ENCODE measurements around the gene CHRNE. TPM values are rescaled to one million over a fixed set of nuclear protein-coding genes. Genes with fewer than 3 reads are reported as not detected.

The CHRNE gene
- total RNA-seq, 2 experiments from 2014 or later: 0.40 to 0.41 TPM

GRCh38 chr17:4945944-4946280 is 43.0 kb upstream of the CHRNE start:
- DNase-seq (no peak), ATAC-seq (no peak)
- peaks cover 52% of the 10 kb centered on the region for H3K4me1 Mint-ChIP-seq
- H3K36me3 Mint-ChIP-seq: peaks cover 62% of the 10 kb centered on the region
- CTCF ChIA-PET: interaction anchor here (0.7 to 4.4 kb wide), 4 partner anchors 21 to 802 kb away, joined by 3 to 34 read pairs (median 7); partner anchors contain the start of gene SPAG7
- no peaks in the 10 kb centered on the region for H3K9me3 Mint-ChIP-seq (ENCODE audit: low read depth)
- no peaks in the 10 kb centered on the region for H3K27me3 Mint-ChIP-seq
- peak overlapping the region; percentile 98 for H3K4me3 Mint-ChIP-seq
- peak overlapping the region; percentile 92 for H3K27ac Mint-ChIP-seq

DNA sequence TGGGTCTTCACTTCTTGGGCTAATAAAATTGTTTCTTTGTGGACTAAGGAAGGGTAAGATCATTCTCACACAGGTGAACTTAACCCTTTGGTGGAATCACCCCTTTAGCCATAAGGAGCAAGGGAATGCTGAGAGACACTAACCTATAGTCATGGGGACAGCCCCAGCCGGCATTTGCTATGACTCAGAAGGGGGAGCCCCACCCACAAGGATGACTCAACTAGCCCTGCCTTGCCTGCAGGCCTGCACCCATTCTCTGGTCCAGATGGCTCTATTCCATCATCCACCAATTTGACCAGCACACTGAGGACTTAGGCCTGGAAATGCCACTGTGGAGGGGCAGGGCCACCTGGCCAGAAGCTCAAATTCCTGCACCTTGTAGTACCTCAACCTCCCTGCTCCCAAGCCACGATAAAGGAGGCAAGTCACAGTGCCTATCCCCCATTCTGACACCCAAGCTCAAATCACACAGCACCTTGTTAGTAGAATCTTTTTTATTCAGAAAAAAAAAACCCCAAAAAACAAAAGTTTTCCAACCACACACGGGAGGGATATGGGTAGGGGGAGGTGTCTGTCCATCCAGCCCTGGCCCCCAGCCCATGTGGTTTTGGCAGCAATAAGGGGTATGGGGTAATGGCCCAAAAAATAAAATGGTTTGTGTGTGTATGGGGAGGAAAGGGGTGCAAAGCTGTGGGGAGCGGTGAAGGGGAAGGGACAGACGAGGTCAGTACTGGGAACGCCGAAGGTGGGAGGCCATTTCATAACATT is 42.5 kb upstream of the CHRNE start:
- ATAC-seq (peak; percentile 40), DNase-seq (peak; percentile 94)
- H3K27ac Mint-ChIP-seq: peak overlapping the region; percentile 92
- CTCF ChIA-PET: interaction anchor here (1.2 to 4.4 kb wide), 4 partner anchors 22 to 86 kb away, joined by 4 to 34 read pairs (median 7); partner anchors contain the start of gene SPAG7
- peaks cover 47% of the 10 kb centered on the region for H3K4me1 Mint-ChIP-seq
- H3K36me3 Mint-ChIP-seq: peaks cover 64% of the 10 kb centered on the region
- H3K4me3 Mint-ChIP-seq: peak overlapping the region; percentile 98
- no peaks in the 10 kb centered on the region for H3K9me3 Mint-ChIP-seq (ENCODE audit: low read depth)
- no peaks in the 10 kb centered on the region for H3K27me3 Mint-ChIP-seq

GRCh38 chr17:4944554-4945175 is 41.8 kb upstream of the CHRNE start:
- Mint-ChIP-seq H3K36me3 (peaks cover 68% of the 10 kb centered on the region), H3K27me3 (no peaks in the 10 kb centered on the region), H3K9me3 (ENCODE audit: low read depth) (no peaks in the 10 kb centered on the region), H3K27ac (peak overlapping the region; percentile 92), H3K4me3 (peak overlapping the region; percentile 98), H3K4me1 (peaks cover 45% of the 10 kb centered on the region)
- no peak for ATAC-seq
- peak; percentile 67 for DNase-seq
- CTCF ChIA-PET: interaction anchor here (1.3 to 4.4 kb wide), 3 partner anchors 23 to 87 kb away, joined by 4 to 34 read pairs (median 9); partner anchors contain the start of gene SPAG7

GRCh38 chr17:4944163-4944553 is 41.3 kb upstream of the CHRNE start:
- Mint-ChIP-seq H3K27me3 (no peaks in the 10 kb centered on the region), H3K27ac (peak overlapping the region; percentile 92), H3K4me3 (peak overlapping the region; percentile 98), H3K9me3 (ENCODE audit: low read depth) (no peaks in the 10 kb centered on the region), H3K4me1 (peaks cover 47% of the 10 kb centered on the region), H3K36me3 (peaks cover 69% of the 10 kb centered on the region)
- peak; percentile 84 for DNase-seq
- peak; percentile 20 for ATAC-seq
- CTCF ChIA-PET: interaction anchor here (0.8 to 1.3 kb wide), 2 partner anchors 35 to 88 kb away, joined by 3 to 4 read pairs; no protein-coding TSS in a partner anchor

- no peak for DNase-seq
- no peaks in the 10 kb centered on the region for H3K9me3 Mint-ChIP-seq (ENCODE audit: low read depth)
- CTCF ChIA-PET: no interaction called here
- ATAC-seq: no peak
- peak overlapping the region; percentile 92 for H3K27ac Mint-ChIP-seq
- H3K4me1 Mint-ChIP-seq: peaks cover 53% of the 10 kb centered on the region
- no peaks in the 10 kb centered on the region for H3K27me3 Mint-ChIP-seq
- peaks cover 77% of the 10 kb centered on the region for H3K36me3 Mint-ChIP-seq
- H3K4me3 Mint-ChIP-seq: peak overlapping the region; percentile 98
Measured at GRCh38 chr17:4942760-4943508, 40.0 kb upstream of the CHRNE start.

DNA sequence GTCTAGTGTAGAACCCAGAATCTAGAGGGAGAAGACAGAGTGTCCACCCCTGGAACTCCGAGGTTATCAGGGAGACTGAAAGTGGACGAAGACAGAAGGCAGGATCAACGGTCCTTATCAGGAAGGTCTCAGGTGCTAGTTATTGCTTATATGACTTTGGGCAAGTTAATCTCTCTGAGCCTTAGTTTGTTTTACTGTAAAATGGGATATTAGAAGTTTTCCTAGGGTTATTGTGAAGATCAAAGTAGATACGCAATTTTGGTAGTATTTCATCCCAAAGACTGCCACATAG is 38.4 kb upstream of the CHRNE start:
- Mint-ChIP-seq H3K4me1 (peaks cover 61% of the 10 kb centered on the region), H3K27me3 (no peaks in the 10 kb centered on the region)

GRCh38 chr17:4940555-4941318 is 37.8 kb upstream of the CHRNE start:
- peak overlapping the region; percentile 98 for H3K4me3 Mint-ChIP-seq

More for the DNA sequence above, 38.4 kb upstream of the CHRNE start:
- Mint-ChIP-seq H3K4me3 (peak overlapping the region; percentile 98), H3K27ac (peak overlapping the region; percentile 92), H3K9me3 (ENCODE audit: low read depth) (no peaks in the 10 kb centered on the region), H3K36me3 (peaks cover 75% of the 10 kb centered on the region)
- ATAC-seq (no peak), DNase-seq (no peak)
- CTCF ChIA-PET: interaction anchor here (2.7 kb wide), 2 partner anchors 32 to 38 kb away, joined by 18 to 24 read pairs; partner anchors contain the start of gene CHRNE

DNA sequence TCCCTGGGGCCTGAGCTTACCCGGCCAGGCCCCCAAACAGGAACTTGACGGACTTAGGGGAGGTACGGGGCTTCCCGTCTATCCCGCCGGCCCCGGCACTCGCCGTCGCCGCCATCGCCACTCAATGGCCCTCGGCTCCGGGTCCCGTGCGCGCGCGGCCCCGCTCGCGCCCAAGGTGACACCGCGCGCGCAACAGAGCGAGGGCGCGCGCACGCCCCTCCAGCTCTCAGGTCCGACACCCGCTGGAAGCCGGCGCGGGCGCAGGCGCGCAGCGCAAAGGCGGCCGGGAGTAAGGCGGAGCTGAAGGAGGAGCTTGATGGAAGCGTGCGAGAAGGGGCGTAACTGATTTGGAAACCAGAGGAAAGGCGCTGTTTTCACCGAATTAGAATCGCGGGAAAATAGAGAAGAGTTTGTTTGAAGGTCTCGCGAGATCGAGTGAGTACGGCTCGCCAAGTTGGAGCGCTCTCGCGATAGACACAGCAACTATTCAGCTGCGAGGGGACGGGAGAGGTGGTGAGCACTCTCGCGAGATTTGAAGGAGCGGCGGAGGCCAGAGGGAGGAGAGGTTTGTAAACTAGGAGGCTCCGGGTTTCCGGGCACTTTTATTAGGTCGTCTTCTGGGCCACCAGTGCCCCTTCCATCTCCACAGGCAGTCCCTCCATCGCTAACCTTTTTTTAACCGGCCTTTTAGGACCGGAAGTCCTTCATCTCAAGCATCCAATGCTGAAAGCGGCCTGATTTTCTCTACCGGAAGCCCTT is 37.1 kb upstream of the CHRNE start, which contains the start of the genes RNF167 and SLC25A11:
TSS of gene RNF167 (plus strand) at position 473 of the 759 bp plus-strand sequence. CDS start 642 bp downstream, outside the sequence.
TSS of gene SLC25A11 (minus strand) at position 251 of the 759 bp plus-strand sequence. CDS start at position 115, 136 bp downstream.
- CTCF ChIA-PET: interaction anchor here (0.8 to 2.7 kb wide), 17 partner anchors 9 to 230 kb away, joined by 3 to 29 read pairs (median 4); partner anchors contain the start of genes ARRB2, C17orf107, CAMTA2 and CHRNE
- H3K27ac Mint-ChIP-seq: peak within 1 kb of the TSS; percentile 92
- H3K4me3 Mint-ChIP-seq: peak within 1 kb of the TSS; percentile 98
- H3K36me3 Mint-ChIP-seq: peaks cover 67% of the 10 kb centered on the region
- H3K4me1 Mint-ChIP-seq: peaks cover 60% of the 10 kb centered on the region
- DNase-seq: peak; percentile 99
- ATAC-seq: peak; percentile 84
- H3K27me3 Mint-ChIP-seq: no peaks in the 10 kb centered on the region
- no peaks in the 10 kb centered on the region for H3K9me3 Mint-ChIP-seq (ENCODE audit: low read depth)

More at GRCh38 chr17:4940555-4941318, 37.8 kb upstream of the CHRNE start:
- no peaks in the 10 kb centered on the region for H3K27me3 Mint-ChIP-seq
- peaks cover 75% of the 10 kb centered on the region for H3K36me3 Mint-ChIP-seq
- H3K9me3 Mint-ChIP-seq (ENCODE audit: low read depth): no peaks in the 10 kb centered on the region
- H3K27ac Mint-ChIP-seq: peak overlapping the region; percentile 92
- DNase-seq (peak; percentile 81), ATAC-seq (no peak)
- peaks cover 62% of the 10 kb centered on the region for H3K4me1 Mint-ChIP-seq
- CTCF ChIA-PET: interaction anchor here (0.8 to 2.7 kb wide), 15 partner anchors 8 to 231 kb away, joined by 3 to 29 read pairs (median 4); partner anchors contain the start of genes ARRB2, C17orf107, CAMTA2 and CHRNE

- peak overlapping the region; percentile 98 for H3K4me3 Mint-ChIP-seq
Measured at GRCh38 chr17:4939546-4939795, 36.6 kb upstream of the CHRNE start.

DNA sequence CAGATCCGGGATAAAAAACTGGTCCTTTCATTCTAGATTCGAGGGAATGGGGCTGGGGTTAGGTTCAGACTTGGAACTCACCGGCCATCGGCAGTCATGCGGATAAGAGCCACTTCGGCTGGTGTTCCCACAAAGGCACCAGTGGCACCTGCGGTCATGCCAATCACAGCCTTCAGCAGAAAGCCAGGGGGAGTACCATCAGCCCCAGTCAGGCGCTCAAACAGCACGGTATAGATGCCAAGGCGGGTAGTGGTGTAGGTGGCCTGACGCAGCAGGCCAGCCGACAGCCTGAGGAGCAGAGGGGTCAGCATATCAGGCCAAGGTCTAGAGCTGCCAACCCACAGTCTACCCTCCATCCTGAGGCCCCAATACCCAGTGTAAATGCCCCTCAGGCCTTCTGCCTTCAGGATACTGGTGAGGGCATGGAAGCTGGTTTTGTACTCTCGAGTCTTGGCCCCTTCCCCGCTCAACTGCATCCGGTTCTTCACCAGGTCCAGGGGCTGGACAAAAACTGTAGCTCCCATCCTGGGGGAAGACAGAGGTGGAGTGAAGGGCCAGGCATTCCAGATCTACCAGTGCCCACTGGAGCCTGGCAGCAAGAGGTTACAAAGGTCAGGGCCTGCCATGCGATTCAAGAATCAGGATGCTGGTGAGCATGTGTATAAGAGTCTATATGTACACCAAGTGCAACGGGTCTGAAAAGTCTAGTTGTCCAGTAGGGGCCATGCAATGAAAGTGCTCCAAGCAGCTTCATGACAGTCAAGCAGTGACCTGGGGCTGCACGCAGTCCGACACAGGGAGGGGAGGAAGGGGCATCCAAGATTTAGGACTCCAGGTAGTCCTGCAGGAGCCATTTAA is 36.0 kb upstream of the CHRNE start:
- ATAC-seq: no peak
- peaks cover 59% of the 10 kb centered on the region for H3K4me1 Mint-ChIP-seq

More at GRCh38 chr17:4939546-4939795, 36.6 kb upstream of the CHRNE start:
- ATAC-seq: no peak
- CTCF ChIA-PET: interaction anchor here (0.8 to 2.7 kb wide), 17 partner anchors 9 to 372 kb away, joined by 3 to 29 read pairs (median 4); partner anchors contain the start of genes ARRB2, C17orf107, CAMTA2 and CHRNE
- DNase-seq: no peak
- Mint-ChIP-seq H3K27me3 (no peaks in the 10 kb centered on the region), H3K36me3 (peaks cover 62% of the 10 kb centered on the region), H3K27ac (peak overlapping the region; percentile 83), H3K9me3 (ENCODE audit: low read depth) (no peaks in the 10 kb centered on the region), H3K4me1 (peaks cover 59% of the 10 kb centered on the region)

GRCh38 chr17:4938069-4938491 is 35.2 kb upstream of the CHRNE start:
- CTCF ChIA-PET: no interaction called here
- DNase-seq: no peak
- peaks cover 53% of the 10 kb centered on the region for H3K36me3 Mint-ChIP-seq
- peak overlapping the region; percentile 83 for H3K27ac Mint-ChIP-seq
- ATAC-seq: no peak
- no peaks in the 10 kb centered on the region for H3K27me3 Mint-ChIP-seq
- no peaks in the 10 kb centered on the region for H3K9me3 Mint-ChIP-seq (ENCODE audit: low read depth)
- H3K4me1 Mint-ChIP-seq: peaks cover 59% of the 10 kb centered on the region
- H3K4me3 Mint-ChIP-seq: peak overlapping the region; percentile 98

More for the DNA sequence above, 36.0 kb upstream of the CHRNE start:
- Mint-ChIP-seq H3K4me3 (peak overlapping the region; percentile 98), H3K27me3 (no peaks in the 10 kb centered on the region), H3K9me3 (ENCODE audit: low read depth) (no peaks in the 10 kb centered on the region), H3K36me3 (peaks cover 57% of the 10 kb centered on the region), H3K27ac (peak overlapping the region; percentile 83)
- CTCF ChIA-PET: interaction anchor here (0.9 to 2.7 kb wide), 11 partner anchors 10 to 372 kb away, joined by 3 to 29 read pairs (median 5); partner anchors contain the start of genes ARRB2, CAMTA2, CHRNE and PFN1
- no peak for DNase-seq
